Measurements from ENCODE around the gene CELSR1.
"Not testable (repeated sequence)": the region's sequence is repeated elsewhere in the genome, so short reads cannot be mapped to it uniquely, and the experiment has no call there.

Gene CELSR1

DNA sequence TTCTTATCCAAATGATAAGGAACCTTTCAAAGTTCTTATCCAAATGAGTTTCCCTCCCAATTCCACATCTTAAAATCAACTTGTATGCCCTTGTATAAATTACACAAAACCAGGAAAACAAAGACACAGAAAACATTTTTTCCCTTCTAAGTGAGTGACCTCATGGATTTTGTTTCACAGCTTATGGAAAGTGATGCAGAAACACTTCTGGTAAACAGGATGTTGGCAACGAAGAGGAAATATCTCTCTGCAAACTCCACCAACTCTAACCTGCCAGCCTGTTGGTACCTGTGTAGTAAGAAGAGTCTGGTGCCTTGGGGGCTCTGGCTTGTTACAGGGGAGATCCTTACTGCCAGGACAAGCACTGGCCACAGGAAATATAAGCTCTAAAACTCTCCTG is 57.0 kb downstream of the CELSR1 start:
- H3K4me3 ChIP-seq (ENCODE audit: low read length): no peak overlapping the region
- H3K27ac ChIP-seq (ENCODE audit: low read length): no peak overlapping the region
- no peaks in the 10 kb centered on the region for H3K36me3 ChIP-seq (ENCODE audit: insufficient read depth, low read depth, low read length)
- H3K9me3 ChIP-seq (ENCODE audit: insufficient read depth, low read depth, low read length): no peaks in the 10 kb centered on the region; the same call in 1 of the 2 replicates
- no peak overlapping the region for H3K9ac ChIP-seq (ENCODE audit: low read depth, low read length)
- no peaks in the 10 kb centered on the region for H3K4me1 ChIP-seq (ENCODE audit: insufficient read depth, low read length)
- no peaks in the 10 kb centered on the region for H3K27me3 ChIP-seq (ENCODE audit: insufficient read depth, low read length)

GRCh38 chr22:46479046-46479445 is 58.4 kb downstream of the CELSR1 start:
- Histone ChIP-seq H3K4me1 (ENCODE audit: insufficient read depth, low read length) (no peaks in the 10 kb centered on the region), H3K27ac (ENCODE audit: low read length) (no peak overlapping the region), H3K36me3 (ENCODE audit: insufficient read depth, low read depth, low read length) (no peaks in the 10 kb centered on the region), H3K9me3 (ENCODE audit: insufficient read depth, low read depth, low read length) (no peaks in the 10 kb centered on the region; the same call in 1 of the 2 replicates), H3K27me3 (ENCODE audit: insufficient read depth, low read length) (no peaks in the 10 kb centered on the region), H3K4me3 (ENCODE audit: low read length) (no peak overlapping the region), H3K9ac (ENCODE audit: low read depth, low read length) (no peak overlapping the region)

DNA sequence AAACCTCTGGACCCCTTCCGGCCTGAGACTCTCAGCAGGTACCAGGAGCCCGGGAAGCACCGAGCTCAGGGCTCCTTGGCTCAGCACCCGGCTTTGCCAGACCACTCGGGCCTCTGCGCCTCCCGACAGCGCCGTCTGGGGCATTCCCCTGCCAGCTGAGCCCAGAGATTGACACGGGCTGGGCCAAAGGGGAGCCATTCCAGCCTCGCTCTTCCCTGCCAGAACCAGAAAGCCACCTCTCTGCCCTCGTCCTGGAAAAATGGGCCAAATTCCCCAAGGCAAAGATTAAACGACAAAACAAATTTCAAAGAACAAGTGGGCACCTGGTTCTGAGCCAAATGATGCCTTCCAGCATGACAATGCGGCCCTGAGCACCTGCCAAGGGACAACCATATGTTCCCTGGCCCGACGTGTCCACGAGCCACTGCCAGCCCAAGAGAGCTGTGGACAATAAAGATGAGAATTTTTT is 59.3 kb downstream of the CELSR1 start:
- no peaks in the 10 kb centered on the region; the same call in 1 of the 2 replicates for H3K9me3 ChIP-seq (ENCODE audit: insufficient read depth, low read depth, low read length)
- no peak overlapping the region for H3K9ac ChIP-seq (ENCODE audit: low read depth, low read length)
- no peak overlapping the region for H3K4me3 ChIP-seq (ENCODE audit: low read length)
- no peaks in the 10 kb centered on the region for H3K36me3 ChIP-seq (ENCODE audit: insufficient read depth, low read depth, low read length)
- no peak overlapping the region for H3K27ac ChIP-seq (ENCODE audit: low read length)
- no peaks in the 10 kb centered on the region for H3K27me3 ChIP-seq (ENCODE audit: insufficient read depth, low read length)
- H3K4me1 ChIP-seq (ENCODE audit: insufficient read depth, low read length): no peaks in the 10 kb centered on the region

DNA sequence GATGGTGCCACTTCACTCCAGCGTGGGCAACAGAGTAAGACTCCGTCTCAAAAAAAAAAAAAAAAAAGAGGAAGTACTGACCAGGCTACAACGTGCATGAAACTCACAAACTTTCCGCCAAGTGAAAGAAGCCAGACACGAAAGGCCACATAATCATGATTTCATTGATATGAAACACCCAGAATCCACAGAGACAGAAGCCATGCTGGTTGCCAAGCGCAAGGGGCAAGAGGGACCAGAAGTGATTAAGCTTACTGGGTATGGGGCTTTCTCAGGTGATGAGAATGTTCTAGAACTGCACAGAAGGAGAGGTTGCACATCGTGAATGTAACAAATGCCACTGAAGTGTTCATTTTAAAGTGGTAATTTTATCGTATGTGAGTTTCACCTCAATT is 60.9 kb downstream of the CELSR1 start:
- Histone ChIP-seq H3K36me3 (ENCODE audit: insufficient read depth, low read depth, low read length) (no peaks in the 10 kb centered on the region), H3K9me3 (ENCODE audit: insufficient read depth, low read depth, low read length) (no peaks in the 10 kb centered on the region; the same call in 1 of the 2 replicates), H3K27ac (ENCODE audit: low read length) (no peak overlapping the region), H3K4me3 (ENCODE audit: low read length) (no peak overlapping the region), H3K27me3 (ENCODE audit: insufficient read depth, low read length) (no peaks in the 10 kb centered on the region), H3K9ac (ENCODE audit: low read depth, low read length) (no peak overlapping the region), H3K4me1 (ENCODE audit: insufficient read depth, low read length) (no peaks in the 10 kb centered on the region)

DNA sequence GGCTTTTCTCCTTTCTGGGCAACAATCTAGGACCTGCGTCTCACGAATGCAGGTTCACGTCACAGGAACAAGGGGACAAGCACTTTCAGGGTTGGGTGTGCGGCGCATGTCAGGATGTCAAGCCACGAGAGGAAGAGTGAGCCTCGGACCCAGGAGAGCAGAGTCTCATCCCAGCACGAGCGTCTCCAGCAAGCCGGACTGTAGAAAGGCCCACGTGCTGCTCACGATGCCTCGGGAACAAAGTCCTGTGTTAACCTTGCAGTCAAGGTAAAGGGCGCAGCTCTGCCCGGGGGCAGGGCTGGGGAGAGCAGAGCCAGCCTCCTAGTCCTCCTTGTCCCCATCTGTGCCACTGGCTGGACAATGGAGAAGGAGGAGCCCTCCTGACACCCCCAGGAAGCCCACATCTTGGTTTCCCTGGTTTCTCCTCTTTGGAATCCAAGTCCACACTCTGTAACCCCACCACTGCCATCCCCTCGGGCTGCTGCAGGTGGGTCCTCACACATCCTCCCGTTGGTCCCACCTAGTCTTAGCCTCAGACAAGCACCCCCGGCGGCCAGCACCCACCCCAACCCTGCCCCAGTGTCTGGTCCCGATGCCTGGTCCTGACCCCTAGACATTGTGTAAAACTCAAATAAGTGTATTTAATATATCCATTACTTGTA is 63.4 kb downstream of the CELSR1 start:
- no peak overlapping the region for H3K4me3 ChIP-seq (ENCODE audit: low read length)
- H3K9ac ChIP-seq (ENCODE audit: low read depth, low read length): no peak overlapping the region
- H3K27me3 ChIP-seq (ENCODE audit: insufficient read depth, low read length): no peaks in the 10 kb centered on the region
- no peaks in the 10 kb centered on the region; the same call in 1 of the 2 replicates for H3K9me3 ChIP-seq (ENCODE audit: insufficient read depth, low read depth, low read length)
- no peak overlapping the region for H3K27ac ChIP-seq (ENCODE audit: low read length)
- no peaks in the 10 kb centered on the region for H3K4me1 ChIP-seq (ENCODE audit: insufficient read depth, low read length)
- H3K36me3 ChIP-seq (ENCODE audit: insufficient read depth, low read depth, low read length): no peaks in the 10 kb centered on the region

DNA sequence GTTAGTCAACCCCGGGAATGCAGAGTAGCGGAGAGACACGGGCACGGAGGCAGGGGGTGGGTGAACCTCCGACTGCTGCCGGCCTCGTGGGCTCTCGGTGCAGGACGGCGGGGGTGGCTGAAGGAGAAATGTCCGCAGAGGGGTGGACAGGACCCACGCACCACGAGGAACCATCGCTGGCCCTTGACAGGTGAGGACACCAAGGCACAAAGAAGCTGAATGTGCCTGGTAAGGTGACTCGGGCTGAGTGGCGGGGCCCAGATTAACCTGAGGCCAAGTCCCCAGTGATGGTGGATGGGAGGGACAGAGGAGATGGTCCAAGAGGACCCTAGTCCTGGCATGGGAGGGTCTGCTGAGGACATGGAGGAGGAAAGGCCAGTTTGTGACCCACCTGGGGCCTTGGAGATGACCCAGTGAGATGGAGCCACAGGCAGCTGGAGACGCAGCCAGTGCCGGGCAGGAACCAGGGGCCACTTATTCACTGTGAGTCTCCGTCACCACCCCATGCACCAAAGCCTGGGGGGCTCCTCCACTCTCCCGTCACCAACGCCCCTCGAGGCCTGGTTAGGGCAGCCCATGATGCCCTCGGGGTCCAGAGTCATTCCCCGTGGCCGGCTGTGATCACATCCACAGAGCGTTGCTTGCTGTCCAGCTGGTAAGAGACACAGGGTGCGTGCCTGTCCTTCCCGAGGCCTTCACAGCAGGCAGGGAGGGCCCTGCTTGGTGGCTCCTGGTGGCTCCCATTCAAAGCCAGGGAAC is 64.2 kb downstream of the CELSR1 start:
- H3K27ac ChIP-seq (ENCODE audit: low read length): no peak overlapping the region
- no peaks in the 10 kb centered on the region; the same call in 1 of the 2 replicates for H3K9me3 ChIP-seq (ENCODE audit: insufficient read depth, low read depth, low read length)
- no peak overlapping the region for H3K9ac ChIP-seq (ENCODE audit: low read depth, low read length)
- H3K4me3 ChIP-seq (ENCODE audit: low read length): no peak overlapping the region
- no peaks in the 10 kb centered on the region for H3K27me3 ChIP-seq (ENCODE audit: insufficient read depth, low read length)
- no peaks in the 10 kb centered on the region for H3K4me1 ChIP-seq (ENCODE audit: insufficient read depth, low read length)
- no peaks in the 10 kb centered on the region for H3K36me3 ChIP-seq (ENCODE audit: insufficient read depth, low read depth, low read length)

- H3K4me1 ChIP-seq (ENCODE audit: insufficient read depth, low read length): no peaks in the 10 kb centered on the region
- no peaks in the 10 kb centered on the region for H3K36me3 ChIP-seq (ENCODE audit: insufficient read depth, low read depth, low read length)
- no peak overlapping the region for H3K9ac ChIP-seq (ENCODE audit: low read depth, low read length)
- H3K9me3 ChIP-seq (ENCODE audit: insufficient read depth, low read depth, low read length): no peaks in the 10 kb centered on the region; the same call in 1 of the 2 replicates
- H3K27me3 ChIP-seq (ENCODE audit: insufficient read depth, low read length): no peaks in the 10 kb centered on the region
- no peak overlapping the region for H3K4me3 ChIP-seq (ENCODE audit: low read length)
- H3K27ac ChIP-seq (ENCODE audit: low read length): no peak overlapping the region
Measured at GRCh38 chr22:46472722-46473016, 64.8 kb downstream of the CELSR1 start.

GRCh38 chr22:46471901-46472721 is 65.3 kb downstream of the CELSR1 start:
- Histone ChIP-seq H3K9me3 (ENCODE audit: insufficient read depth, low read depth, low read length) (no peaks in the 10 kb centered on the region; the same call in 1 of the 2 replicates), H3K4me3 (ENCODE audit: low read length) (no peak overlapping the region), H3K27ac (ENCODE audit: low read length) (no peak overlapping the region), H3K9ac (ENCODE audit: low read depth, low read length) (no peak overlapping the region), H3K4me1 (ENCODE audit: insufficient read depth, low read length) (no peaks in the 10 kb centered on the region), H3K36me3 (ENCODE audit: insufficient read depth, low read depth, low read length) (no peaks in the 10 kb centered on the region), H3K27me3 (ENCODE audit: insufficient read depth, low read length) (no peaks in the 10 kb centered on the region)

GRCh38 chr22:46471330-46471729 is 66.1 kb downstream of the CELSR1 start:
- H3K27ac ChIP-seq (ENCODE audit: low read length); H3K27me3 ChIP-seq (ENCODE audit: insufficient read depth, low read length); H3K9me3 ChIP-seq (ENCODE audit: insufficient read depth, low read depth, low read length); H3K4me3 ChIP-seq (ENCODE audit: low read length); H3K9ac ChIP-seq (ENCODE audit: low read depth, low read length); H3K36me3 ChIP-seq (ENCODE audit: insufficient read depth, low read depth, low read length); H3K4me1 ChIP-seq (ENCODE audit: insufficient read depth, low read length): not testable (repeated sequence)

DNA sequence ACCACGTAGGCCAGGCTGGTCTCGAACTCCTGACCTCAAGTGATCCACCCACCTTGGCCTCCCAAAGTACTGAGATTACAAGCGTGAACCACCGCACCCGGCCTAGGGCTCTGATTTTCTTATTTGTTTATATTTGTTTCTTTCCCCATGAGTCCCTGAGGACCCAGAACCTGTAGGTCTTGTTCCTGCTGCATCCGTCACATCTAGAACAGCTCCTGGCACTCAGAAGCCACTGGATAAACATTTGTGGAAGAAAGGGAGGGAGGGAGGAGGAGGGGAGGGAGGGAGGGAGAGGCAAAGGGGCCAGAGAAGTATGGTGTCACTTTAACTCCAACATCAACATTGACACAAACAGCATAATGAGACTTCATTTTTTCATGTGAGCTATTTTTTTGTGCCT is 67.7 kb downstream of the CELSR1 start:
- Histone ChIP-seq H3K9me3 (ENCODE audit: insufficient read depth, low read depth, low read length) (no peaks in the 10 kb centered on the region), H3K9ac (ENCODE audit: low read depth, low read length) (no peak overlapping the region), H3K27me3 (ENCODE audit: insufficient read depth, low read length) (no peaks in the 10 kb centered on the region), H3K27ac (ENCODE audit: low read length) (no peak overlapping the region), H3K4me3 (ENCODE audit: low read length) (no peak overlapping the region), H3K36me3 (ENCODE audit: insufficient read depth, low read depth, low read length) (no peaks in the 10 kb centered on the region), H3K4me1 (ENCODE audit: insufficient read depth, low read length) (no peaks in the 10 kb centered on the region)

- no peaks in the 10 kb centered on the region for H3K4me1 ChIP-seq (ENCODE audit: insufficient read depth, low read length)
- no peak overlapping the region for H3K9ac ChIP-seq (ENCODE audit: low read depth, low read length)
- no peaks in the 10 kb centered on the region for H3K36me3 ChIP-seq (ENCODE audit: insufficient read depth, low read depth, low read length)
- no peaks in the 10 kb centered on the region for H3K27me3 ChIP-seq (ENCODE audit: insufficient read depth, low read length)
- H3K9me3 ChIP-seq (ENCODE audit: insufficient read depth, low read depth, low read length): no peaks in the 10 kb centered on the region
- no peak overlapping the region for H3K4me3 ChIP-seq (ENCODE audit: low read length)
- no peak overlapping the region for H3K27ac ChIP-seq (ENCODE audit: low read length)
Measured at GRCh38 chr22:46467006-46467405, 70.4 kb downstream of the CELSR1 start.
